GM18870 (cell line): ENCODE results near the gene ERMARD.
"Not testable (repeated sequence)": the region's sequence is repeated elsewhere in the genome, so short reads cannot be mapped to it uniquely, and the experiment has no call there.

ENCODE experiments used
- ATAC-seq: cut with Tn5 transposase; IDR thresholded peaks from one replicate; pipeline ENCODE4 v1.9.1; 2021; ENCODE audit warnings: moderate library complexity; ENCODE audit not compliant: unreplicated experiment

Gene ERMARD

GRCh38 chr6:169738204-169738975 lies 13.0 kb upstream of the ERMARD start:
- no peak for ATAC-seq

DNA sequence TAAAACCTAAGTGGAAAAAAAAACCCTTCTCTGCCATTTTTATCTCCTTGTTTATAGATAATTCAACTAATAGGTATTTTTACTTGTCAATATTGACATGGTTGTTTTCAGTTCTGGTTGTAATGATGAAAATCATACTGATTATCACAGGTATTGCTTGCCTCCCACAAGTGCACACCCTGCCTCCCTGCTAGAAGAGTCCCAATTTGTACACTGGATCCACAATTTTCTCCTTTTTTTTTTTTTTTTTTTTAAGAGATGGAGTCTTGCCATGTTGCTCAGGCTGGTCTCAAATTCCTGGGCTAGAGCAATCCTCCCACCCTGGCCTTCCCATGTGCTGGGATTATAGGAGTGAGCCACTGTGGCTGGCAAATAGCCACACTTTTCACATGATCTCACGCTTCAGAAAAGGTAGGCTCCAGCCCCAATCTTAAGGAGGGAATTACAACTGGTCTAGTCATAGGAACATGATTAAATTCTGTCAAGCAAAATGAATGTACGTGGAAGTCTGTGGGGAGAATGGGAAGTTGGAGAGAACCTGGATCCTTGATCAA lies 12.4 kb upstream of the ERMARD start:
- ATAC-seq, result no peak

- ATAC-seq, result no peak
Measured at GRCh38 chr6:169741344-169741743, 10.1 kb upstream of the ERMARD start.

GRCh38 chr6:169745405-169745804 lies 6.0 kb upstream of the ERMARD start:
- no peak for ATAC-seq

GRCh38 chr6:169746556-169746955 lies 4.9 kb upstream of the ERMARD start:
- ATAC-seq, result no peak

DNA sequence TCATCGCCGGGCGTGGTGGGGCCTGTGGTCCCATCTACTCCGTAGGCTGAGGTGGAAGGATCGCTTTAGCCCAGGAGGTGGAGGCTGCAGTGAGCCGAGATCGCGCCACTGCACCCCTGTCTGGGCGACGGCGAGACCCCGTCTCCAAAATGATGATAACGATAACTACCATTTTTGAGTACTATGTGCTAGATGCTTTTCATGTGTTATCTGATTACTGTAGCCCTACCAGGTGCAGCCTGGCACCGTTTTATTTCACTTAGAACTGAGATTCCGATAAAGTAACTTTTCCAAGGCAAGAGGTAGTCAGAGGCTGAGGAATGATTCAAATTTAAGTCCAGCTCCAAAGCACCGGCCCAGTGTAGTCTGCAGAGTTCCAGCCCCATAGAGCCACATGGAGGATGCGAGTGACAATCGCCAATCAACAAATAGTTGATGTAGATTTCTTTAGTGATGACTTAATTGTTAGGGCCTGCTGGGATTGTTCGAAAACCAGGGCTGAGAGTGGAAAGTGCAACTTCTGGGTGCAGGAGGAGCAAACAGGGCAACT lies 727 bp downstream of the ERMARD start:
- no peak for ATAC-seq

GRCh38 chr6:169755162-169755561 lies 3.7 kb downstream of the ERMARD start:
- ATAC-seq, result no peak

GRCh38 chr6:169763308-169763707 lies 11.9 kb downstream of the ERMARD start:
- ATAC-seq, result no peak

DNA sequence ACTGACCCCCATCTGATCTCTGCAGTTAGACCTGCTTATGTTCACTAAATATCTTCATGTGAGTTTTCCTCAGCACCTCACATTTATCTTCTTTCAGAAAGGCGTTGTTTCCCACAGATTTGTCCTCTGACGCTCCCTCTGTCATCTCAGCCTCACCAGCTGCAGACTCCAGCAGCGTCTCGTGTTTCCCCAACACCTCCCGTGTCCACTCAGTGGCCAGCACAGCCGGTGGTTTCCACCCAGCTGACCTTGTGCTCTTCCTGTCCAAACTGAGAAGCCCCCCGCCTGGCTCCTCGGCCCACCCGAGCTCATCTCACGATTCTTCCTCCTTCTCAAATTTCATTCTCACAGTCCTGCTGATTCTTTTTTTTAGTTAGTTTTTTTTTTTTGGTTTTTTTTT lies 12.5 kb downstream of the ERMARD start:
- ATAC-seq, result no peak

DNA sequence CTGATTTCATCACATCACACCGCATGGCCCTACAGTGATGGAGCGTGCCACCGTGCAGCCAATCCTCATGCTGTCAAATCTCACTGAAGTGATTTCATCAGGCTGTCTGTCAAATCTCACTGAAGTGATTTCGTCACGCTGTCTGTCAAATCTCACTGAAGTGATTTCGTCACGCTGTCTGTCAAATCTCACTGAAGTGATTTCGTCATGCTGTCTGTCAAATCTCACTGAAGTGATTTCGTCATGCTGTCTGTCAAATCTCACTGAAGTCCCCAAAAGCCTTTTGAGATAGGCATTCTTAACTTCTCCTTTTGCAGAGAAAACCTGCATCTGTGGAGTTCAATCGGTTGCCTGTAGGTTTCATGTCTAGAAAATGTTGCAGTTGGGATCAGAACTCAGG lies 14.4 kb downstream of the ERMARD start:
- not testable (repeated sequence) for ATAC-seq

DNA sequence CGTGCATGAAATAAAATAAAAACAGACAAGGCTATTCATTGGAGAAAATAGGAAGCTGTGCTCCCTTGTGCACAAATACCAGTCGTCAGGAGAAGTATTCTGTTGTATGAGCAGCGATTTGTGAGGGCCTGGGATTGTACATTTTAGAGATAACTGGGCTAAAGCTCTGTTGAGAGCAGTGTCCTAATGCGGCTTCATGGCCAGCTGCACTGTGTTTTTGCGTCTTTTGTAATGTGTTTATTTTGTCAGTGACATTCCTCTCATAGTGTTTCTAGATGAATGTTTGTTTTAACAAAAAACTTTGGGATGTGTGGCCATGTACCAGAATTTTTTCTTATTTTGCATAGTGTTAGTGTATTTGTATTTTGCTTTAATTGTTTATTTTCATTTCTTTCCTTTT lies 14.8 kb downstream of the ERMARD start:
- no peak for ATAC-seq

DNA sequence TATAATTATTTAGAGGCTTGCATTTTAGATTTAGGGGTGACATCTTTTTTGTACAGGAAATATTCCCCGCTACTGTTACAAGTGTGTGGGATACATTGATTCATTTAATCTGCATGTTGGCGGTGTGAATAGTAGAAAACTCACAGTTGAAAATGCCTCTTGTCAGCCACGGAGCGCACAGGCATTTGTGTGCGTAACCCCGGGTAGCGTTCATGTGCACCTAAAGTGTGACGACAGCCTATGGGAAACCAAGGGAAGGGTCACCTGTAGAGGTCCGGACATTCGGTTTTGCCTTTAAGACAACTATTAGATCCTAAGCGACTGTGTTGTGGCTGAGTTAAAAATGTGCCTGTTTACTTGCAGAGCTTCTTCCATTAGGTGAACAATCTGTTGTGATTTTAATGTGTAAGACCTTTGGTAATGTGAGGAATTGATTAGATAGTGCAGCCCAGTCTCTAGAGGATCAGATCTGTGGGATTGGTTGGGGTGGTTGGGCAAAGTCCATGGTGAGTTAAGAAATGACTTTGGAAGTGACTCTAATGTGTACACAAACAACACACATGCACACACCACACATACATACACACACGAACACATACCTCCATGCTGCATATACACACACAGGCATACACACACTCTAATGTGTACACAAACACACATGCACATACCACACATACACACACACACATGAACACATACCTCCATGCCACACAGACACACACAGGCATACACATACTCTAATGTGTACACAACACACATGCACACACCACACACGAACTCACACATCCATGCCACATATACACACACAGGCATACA lies 15.7 kb downstream of the ERMARD start:
- ATAC-seq, result no peak

DNA sequence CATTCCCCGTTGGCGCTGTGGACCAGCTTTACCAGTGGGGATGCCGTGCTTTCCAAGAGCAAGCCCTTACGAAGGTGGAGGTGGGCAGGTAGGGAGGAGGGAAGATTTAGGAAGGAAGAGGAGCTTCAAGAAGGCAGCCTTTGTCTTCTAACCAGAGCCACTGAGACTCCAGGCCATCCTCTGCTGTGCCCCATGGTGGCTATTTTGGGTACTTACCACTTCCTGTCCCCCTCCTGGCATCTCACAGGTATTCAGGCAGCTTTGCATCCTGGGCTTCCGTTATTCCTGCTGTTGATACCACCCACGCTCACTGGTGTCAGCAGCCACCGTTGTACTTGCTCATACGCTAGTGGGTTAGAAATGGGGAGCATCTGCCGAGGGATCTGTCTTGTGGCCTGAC lies 22.9 kb downstream of the ERMARD start:
- no peak for ATAC-seq

GRCh38 chr6:169775321-169775720 lies 23.9 kb downstream of the ERMARD start:
- no peak for ATAC-seq

GRCh38 chr6:169776379-169776778 lies 25.0 kb downstream of the ERMARD start:
- ATAC-seq, result no peak

- ATAC-seq, result no peak
Measured at GRCh38 chr6:169777896-169778295, 26.5 kb downstream of the ERMARD start.

- no peak for ATAC-seq
Measured at GRCh38 chr6:169778646-169779045, 27.2 kb downstream of the ERMARD start.

- no peak for ATAC-seq
Measured at GRCh38 chr6:169779092-169779815, 27.8 kb downstream of the ERMARD start.

- ATAC-seq, result no peak
Measured at GRCh38 chr6:169779896-169780295, 28.5 kb downstream of the ERMARD start.

DNA sequence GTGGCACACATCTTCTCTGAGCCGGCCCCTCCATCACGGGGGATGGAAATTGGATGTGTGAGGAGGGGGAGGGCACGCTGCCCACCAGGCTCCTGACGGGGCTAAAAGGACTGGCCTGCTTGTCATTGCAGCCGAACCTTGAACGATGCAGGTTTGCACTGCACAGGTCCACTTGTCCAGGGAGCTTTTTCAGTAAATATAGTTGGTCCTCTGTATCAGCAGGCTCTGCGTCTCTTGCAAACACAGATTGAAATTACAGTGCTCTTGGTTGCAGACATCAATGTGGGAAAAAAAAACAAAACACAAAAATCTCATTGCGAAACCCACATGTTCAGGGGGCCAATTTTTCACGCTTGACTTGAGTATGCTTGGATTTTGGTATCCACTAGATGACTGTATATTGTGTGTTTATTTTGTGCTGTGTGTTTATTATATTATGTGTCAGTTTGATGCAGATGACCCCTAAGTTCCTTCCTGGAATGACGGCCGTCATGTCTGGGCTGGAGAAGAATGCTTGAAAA lies 29.2 kb downstream of the ERMARD start:
- no peak for ATAC-seq

- no peak for ATAC-seq
Measured at GRCh38 chr6:169782966-169783365, 31.5 kb downstream of the ERMARD start.
